NCI-H2081 (cell line): ENCODE measurements around the gene SYNPR.

ENCODE experiments used
- DNase-seq, 2 experiments: peaks; one replicate each; lab custom pipeline; 2025; lab: John Stamatoyannopoulos, UW

The SYNPR gene

DNA sequence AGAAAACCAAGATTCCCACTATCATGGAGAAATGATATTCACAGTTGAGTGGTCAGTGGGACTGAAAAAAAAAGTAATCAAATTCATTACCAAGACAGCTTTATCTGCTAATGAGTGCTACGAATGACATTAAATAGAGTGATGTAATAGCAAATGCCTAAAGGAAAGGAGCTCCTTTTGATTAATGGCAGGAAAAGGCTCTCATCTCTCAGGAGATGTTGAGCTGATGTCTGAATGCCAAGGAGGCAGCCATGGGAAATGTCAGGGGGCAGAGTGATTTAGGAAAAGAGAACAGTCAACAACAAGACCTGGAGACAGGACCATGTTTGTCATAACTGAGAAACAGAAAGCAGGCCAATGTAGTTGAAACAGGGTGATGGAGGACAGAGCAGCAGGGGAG, 277.7 kb downstream of the SYNPR start:
- DNase-seq: no peak

DNA sequence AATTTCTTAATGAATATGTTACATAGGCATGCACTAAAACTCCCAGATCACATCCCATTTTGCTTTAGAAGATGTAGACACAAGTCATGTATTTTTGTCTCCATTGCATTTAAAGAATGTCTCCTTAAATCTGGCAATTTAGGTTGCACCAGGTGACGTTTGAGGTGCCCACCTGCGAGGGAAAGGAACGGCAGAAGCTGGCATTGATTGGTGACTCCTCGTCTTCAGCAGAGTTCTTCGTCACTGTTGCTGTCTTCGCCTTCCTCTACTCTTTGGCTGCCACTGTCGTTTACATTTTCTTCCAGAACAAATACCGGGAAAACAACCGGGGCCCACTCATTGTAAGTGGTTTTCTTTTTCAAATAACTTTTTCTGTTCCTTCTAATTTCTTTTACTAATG, 278.3 kb downstream of the SYNPR start:
- DNase-seq: no peak

DNA sequence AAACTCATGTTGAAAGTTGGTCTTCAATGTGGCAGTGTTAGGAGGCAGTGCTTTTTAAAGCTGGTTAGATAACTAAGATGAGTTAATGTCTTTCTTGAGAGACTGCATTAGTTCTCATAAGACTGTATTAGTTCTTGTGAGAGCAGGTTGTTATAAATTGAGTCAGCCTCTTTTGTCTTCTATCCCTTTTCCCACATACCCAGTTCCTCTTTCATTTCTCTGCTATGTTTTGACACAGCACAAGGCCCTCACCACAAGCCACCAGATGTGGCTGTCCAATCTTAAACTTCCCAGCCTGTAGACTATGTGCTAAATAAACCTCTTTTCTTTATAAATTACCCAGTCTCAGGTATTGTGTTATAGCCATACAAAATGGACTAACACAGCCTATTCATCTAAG, 279.8 kb downstream of the SYNPR start:
- no peak for DNase-seq

DNA sequence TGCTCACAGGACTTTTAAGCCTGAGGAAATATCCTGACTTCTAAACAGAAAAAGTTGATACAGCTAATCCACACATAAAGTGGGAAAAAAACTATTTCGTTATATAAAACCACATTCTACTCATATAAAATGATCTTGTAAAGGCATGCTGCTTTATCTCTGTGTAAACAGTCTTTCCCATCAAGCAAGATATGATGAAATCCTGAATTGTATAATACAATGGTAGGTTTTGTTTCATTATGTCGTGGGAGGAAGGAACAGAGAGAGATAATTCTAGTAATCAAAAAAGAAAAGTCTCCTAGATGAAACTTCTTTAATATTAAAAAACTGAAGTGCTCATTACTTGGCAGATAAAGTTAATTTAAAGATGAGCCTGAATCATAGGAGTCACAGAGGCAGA, 281.8 kb downstream of the SYNPR start:
- no peak for DNase-seq

DNA sequence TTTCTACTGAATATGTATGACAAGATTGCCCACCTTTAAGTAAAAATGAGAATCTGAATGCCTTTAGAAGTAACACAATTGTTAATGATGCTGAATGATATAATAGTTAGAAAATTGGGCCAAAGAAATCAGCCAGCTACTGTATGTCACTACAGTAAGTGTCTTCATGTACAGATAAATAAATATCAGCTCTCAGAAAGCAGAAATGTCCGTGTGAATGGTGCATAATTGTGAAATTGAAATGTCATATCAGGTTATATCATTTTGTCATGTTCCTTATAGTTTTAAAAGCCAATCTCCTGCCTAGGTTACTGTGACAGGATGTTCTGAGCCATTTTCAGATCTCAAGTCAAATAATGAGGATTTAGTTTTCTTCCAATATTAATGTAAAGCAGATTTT, 283.8 kb downstream of the SYNPR start:
- no peak for DNase-seq

DNA sequence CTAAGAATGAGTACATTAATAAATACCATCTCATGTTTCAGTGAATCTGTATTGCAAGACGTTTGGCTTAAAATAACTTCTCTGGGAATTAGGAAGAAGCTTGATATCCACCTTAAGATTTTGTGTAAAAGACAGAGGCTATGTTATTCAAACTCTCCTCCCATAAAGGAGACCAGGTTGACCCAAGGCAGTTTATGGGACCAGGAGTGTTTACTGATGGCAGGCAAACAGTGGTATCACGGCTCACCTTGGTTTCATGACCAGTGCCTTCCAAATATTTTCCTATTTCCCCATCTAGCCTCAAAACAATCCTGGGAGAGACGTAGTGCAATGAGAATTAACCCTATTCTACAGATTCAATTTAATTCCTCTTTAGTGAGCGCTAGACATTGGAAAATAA, 284.2 kb downstream of the SYNPR start:
- no peak for DNase-seq

DNA sequence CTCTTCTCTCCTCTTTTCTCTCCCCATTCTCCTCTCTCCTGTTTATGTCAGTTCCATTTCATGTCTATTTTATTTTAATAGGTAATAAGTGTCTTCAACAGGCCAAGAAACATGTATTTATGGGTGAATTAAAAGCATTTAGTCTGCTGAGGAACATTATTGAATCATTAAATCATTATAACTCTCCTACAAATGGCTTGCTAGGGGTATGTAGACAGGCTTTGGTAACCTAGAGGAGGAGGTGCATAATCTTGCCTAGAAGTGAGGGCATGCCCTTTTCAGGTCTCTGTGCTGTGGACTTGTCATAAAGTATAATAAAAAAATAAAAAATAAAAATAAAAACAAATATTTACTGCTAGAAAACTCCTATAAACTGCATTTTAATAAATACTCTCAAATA, 285.5 kb downstream of the SYNPR start:
- no peak for DNase-seq

DNA sequence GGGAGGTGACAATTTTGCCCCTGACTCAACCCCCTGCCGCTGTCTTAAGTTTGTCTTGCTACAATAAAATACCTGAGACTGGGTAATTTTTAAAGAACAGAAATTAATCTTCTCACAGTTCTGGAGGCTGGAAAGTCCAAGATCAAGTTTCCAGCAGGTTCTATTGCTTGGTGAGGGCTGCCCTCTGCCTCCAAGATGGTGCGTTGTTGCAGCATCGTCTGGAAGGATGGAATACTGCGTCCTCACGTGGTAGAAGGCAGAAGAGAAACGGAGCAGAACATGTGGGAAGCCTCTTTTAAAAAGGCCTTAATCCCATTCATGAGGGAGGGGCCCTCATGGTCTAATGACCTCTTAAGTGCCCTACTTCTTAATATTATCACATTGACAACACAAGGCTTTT, 287.1 kb downstream of the SYNPR start:
- DNase-seq: no peak

DNA sequence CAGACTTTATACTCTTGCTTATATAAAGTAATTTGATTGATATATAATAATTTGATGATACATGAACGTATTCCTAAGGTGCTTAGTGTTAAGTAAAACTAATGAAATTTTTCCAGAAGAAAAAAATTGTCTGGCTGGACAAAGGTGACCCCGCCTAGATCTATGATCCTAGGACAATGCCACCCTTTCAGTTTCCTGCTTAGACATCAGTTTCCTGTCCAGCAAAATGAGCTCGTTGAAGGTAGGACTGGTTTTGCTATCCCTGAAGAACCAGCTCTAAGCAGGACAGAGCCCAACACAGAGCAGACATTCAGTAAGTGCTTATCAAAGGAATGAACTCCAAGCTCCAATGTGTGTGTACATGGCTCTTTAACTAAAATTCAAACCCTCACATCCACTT, 293.6 kb downstream of the SYNPR start:
- DNase-seq: no peak

DNA sequence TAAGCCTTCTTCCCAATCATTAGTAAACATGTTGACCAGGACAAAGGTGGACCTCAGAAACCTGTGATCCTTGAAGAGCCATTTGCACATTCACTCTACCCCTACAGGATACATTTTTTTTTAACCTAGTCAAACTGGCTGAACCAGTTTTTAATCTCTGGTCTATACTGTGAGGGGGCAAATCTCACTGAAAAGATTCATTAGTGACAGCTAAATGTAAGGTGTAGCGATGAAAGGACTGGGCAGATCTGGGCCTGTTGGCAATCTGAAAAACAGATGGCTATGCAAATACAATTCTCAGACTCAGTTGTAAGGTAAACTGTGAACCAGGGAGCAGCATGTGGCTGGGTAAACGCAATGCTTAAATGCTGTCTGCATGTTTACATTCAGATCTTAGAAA, 298.7 kb downstream of the SYNPR start:
- peak; percentile 79 to 92 for DNase-seq

DNA sequence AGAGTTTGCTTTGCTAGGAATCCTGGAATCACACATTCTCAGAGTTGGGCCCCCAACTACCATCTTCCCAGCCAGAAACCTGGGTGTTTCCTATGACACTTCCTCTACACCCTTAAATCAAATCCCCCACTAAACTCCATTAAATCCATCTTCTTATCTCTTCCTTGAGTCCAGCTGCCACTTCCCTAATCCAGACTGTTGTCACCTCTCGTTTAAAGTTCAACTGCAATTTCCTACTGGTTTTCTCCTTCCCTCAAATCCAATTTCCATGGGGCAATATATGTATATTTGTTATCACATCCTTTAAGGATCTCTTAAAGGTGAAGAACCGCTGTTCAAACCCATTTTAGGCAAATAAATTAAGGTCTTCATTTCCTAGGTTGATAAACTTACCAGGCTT, 300.8 kb downstream of the SYNPR start:
- DNase-seq: no peak

DNA sequence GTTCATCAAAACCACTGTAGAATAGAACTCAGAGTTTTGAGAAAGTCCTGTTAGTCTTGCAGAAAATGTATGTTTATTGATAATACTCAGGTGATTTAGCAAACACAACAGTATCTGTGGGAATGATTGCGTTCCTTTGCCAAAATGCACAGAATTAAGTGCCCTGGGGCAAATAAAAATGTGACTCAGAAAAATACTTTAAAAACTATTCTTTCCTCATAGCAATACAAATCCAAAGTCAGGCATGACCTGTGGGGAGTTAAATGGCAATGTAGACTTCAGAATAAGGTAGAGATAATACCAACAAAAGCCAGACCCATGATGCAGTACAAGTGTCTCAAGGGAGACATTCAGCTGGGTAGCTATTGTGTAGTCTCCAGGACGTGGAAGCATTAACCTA, 302.0 kb downstream of the SYNPR start:
- DNase-seq: no peak

DNA sequence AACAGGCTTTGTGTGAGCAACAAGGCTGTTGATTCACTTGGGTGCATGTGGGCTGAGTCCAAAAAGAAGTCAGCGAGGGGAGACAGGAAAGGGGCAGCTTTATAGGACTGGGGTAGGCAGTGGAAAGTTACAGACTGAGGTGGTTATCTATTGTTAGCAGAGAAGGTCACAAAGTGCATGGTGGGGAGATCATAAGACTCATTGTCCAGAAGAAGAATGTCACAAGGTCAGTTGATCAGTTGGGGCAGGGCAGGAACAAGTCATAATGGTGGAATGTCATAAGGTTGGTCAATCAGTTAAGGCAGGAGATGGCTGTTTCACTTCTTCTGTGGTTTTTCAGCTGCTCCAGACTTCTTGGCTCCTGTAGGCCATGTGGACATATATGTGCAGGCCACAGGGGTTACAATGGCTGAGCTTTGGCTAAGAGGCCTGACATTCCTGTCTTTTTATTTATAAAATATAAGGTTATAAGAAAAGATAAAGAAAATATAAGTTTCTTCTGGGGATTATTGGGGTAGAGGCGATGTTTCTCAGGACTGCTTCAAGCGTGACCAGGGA, 304.9 kb downstream of the SYNPR start:
- DNase-seq: no peak

DNA sequence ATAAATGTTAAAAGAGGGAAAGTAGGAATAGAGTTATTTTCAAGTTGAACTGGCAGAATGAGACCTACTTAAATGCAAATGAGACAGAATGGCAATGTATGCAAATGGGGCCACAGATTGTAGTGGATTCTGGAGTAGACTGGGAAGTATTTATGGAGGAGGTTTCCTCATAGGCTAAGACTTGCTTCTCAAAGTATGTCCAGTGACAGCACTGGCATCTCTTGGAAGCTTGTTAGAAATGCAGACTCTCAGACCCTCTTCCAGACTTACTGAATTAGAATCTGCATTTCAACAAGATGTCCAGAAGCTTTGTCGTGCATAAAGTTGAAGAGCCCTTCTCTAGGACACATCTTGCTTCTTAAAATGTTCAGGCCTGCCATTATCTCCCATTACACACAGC, 306.6 kb downstream of the SYNPR start:
- DNase-seq: no peak

DNA sequence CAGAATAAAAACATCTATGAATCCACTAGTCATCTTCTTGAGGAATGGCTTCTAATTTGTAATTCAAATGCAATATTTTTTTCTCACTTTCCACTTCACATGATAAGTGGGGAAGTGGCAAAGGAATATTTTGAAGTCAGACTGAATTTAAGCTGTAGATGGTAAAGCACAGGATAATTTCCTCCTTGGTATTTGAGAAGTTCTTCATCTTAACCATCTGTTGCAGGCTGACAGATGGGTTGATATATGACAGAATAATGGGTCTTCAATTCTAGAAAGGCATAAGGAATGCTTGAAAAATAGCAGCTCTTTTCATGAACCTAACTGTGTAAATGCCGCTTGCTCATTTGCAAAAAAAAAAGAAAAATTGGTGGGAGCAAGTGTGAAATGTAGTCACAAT, 307.8 kb downstream of the SYNPR start:
- DNase-seq: no peak

DNA sequence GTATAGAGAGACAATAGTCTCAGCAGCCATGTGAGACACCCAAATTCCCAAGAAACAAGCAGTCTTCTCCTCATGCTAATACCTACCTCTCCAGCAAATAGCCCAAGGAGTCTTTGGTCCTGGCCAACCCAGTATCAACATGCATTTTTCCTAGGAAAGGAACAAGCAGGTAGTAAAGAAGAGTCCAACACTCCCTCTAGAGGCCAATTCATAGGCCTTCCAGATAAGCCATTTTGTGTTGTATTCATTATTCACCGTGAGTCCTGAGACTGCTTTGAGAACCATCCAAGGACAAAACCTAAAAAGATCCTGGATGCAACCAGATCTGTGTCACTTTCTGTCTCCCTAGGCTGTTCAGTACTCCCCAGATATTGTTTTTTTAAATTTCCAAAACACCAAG, 310.8 kb downstream of the SYNPR start:
- peak in 1 of 2 experiments; percentile 5 for DNase-seq

DNA sequence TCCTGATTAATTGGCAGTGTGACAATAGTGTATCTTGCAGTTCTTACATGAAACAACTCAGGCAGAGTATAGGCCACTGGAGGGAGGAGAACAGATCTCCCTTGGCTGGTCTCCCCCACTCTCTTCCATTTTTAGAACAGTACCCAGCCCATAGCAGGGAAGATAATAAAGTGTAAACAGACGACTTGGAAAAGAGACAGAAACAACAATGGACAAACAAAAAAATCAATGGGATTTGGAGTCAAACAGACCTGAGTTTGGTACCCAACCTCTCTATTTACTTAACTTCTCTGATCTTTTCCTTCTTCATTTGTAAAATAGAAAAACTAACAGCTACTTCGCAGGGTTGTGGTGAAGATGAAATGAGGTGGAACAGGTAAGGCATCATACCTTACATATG, 315.7 kb downstream of the SYNPR start:
- no peak for DNase-seq

DNA sequence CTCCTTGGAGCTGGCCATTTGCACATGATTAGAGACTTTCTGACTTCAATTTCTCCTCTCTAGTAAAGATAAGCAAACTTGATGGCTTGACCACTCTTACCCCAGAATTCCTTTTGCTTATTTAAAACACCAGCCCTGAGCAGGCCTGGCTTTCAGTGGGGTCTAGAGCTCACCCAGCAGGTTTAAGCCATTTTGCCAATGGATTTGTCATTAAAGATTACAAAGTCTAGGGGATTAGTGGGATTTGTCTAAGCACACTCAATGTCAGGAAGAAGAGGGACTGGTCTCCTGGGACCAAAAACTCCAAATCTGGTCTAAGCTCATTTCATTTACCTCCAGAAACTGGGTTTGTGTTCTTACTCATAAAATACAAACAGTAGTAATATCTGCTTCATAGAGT, 317.1 kb downstream of the SYNPR start:
- no peak for DNase-seq

DNA sequence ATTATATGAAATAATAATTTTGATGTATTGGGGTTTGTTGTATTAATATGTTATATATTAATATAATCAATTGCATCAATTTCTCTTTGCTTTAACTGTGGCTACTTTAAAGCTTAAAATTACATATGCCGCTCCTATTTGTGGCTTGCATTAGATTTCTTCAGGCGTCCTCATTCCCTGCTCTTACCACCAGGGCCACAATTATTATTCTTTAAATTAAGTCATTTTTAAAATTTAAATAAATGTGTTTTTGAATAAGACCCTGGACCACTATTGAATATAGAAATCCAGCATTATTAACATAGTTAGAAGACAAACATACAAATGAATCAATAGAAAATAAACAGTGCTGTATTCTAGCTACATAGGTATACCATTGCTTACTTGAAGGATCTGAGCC, 318.9 kb downstream of the SYNPR start:
- no peak for DNase-seq

DNA sequence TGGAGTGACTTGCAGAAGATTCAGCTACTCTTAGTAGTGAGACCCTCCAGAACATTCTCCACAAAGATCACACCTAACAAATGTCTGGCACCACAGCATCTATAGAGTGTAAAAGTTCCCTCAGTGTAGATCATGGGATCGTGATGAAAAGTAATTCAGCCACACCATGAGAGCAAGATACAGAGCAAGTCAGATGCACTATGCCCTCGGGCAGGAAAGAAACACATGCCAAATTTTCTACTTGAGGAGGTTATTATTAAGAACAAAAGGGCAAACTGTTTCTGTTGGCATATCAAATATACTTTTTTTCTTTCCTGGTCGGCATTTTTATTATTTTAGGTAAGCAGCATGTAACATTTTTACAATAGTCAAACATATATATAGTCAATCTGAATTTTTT, 329.6 kb downstream of the SYNPR start:
- no peak for DNase-seq

DNA sequence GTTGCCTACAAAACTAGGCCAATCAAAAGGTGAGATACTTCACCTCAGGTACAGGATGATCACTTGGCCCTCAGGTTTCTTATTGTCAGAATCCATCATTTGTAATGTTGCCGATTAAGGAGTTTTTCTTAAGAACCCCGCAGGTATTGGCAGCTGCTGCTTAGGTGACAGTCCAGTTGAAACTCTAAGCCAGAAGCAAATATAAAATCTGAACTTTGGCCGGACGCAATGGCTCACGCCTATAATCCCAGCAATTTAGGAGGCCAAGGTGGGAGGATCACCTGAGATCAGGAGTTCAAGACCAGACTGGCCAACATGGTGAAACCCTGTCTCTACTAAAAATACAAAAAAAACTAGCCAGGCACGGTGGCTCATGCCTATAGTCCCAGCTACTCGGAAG, 331.3 kb downstream of the SYNPR start:
- no peak for DNase-seq

DNA sequence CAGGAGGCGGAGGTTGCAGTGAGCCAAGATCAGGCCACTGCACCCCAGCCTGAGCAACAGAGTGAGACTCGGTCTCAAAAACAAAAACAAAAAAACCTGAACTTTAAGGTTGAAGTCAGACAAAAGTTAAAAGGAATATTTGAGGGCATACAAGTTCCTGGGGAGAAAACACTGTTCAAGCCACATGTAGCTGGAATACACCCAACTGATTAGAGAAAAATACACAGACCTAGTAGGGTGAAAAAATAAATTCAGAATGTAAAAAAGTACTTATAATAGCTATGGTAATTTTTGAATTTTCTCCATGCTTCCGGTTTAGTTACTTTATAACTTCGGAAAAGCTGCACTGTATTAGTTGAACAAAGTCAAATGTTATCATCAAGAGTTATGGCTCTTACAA, 331.7 kb downstream of the SYNPR start:
- no peak for DNase-seq

DNA sequence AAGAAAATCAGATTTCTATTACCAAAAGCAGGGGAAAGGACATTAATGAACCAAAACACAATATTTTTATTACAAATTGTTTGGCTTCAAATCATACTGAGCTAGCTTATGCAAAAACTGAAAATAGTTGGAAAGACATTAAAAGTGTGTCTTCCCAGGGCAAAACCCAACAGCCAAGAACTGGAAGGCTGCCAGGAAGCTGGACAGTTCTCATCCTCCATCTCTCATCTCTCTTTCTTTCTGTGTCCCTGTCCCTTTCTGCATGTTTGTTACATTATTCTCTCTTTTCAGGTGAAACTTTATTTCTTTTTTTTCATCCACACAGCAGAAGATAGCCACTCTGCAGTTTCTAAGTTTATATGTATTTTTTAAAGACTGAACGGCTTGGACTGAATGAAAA, 333.3 kb downstream of the SYNPR start:
- DNase-seq: no peak

DNA sequence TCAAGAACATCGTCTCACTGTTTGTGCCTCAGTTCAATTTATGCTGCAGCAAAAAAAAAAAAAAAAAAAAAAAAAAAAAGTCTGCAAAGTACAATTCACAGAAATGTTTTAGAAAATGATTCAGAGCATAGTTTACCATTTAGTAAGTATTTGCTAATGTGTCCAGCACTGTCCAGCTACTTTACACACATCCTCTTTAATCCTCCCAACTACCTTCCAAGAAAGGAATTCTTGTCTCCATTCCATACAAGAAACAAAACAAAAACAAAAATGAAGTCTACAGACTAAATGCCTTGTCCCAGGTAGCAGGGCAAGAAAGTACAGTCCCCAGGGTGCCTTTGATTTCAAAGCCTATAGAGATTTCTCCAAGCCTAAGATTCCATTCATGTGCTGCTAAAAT, 335.5 kb downstream of the SYNPR start:
- no peak for DNase-seq

DNA sequence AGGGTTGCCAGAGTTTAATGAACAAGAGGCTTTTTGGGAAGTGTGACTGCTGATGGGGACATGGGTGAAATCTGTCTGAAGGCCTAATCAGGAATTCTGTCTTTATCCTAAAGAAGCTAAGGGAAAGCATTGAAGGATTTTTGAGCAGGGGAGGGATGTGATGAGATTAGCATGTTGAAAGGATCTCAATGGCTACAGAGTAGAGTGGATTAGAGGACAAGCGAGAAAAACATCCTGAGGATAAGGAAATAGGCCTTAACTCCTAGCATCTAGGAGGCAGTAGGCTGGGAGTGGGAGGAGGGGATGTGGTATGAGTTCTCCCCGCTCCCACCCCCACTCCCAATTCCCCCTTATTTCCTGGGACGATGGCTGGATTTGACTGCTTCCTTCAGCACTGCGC, 339.3 kb downstream of the SYNPR start:
- no peak for DNase-seq
